AG04449 (cell line): ENCODE results near the gene APOE.
"Not testable (repeated sequence)": the region's sequence is repeated elsewhere in the genome, so short reads cannot be mapped to it uniquely, and the experiment has no call there.

Source experiments
- CTCF ChIA-PET: fragments of 350-600 bp; formaldehyde crosslinking; extraction: SDS; loops from one replicate; lab custom pipeline; 2021; ENCODE audit warnings: antibody characterized with exemption; lab: Yijun Ruan, JAX
- POLR2A ChIA-PET: fragments of 400-600, 350-600 bp; formaldehyde crosslinking; extraction: SDS; loops from one replicate; lab custom pipeline; 2020; ENCODE audit warnings: antibody characterized with exemption, inconsistent platforms; lab: Yijun Ruan, JAX
- DNase-seq: peaks from one replicate; pipeline ENCODE4 v3.0.0-alpha.2; 2010; ENCODE audit warnings: low read depth, low spot score
- H3K4me3 ChIP-seq: 2 replicates; pipeline ENCODE4 v1.5.1; 2011; ENCODE audit warnings: low read depth, mild to moderate bottlenecking, control low read depth, low read length
- CTCF ChIP-seq: IDR thresholded peaks from one replicate; pipeline ENCODE4 v1.5.1; 2011; ENCODE audit warnings: mild to moderate bottlenecking, moderate library complexity, low read length, control low read depth, inconsistent platforms; ENCODE audit not compliant: insufficient read depth; ENCODE audit errors: missing control alignments

The APOE gene

GRCh38 chr19:44905437-44906160 lies at the start of gene APOE:
APOE (plus strand) TSS chr19:44905796; CDS start chr19:44906625, 829 bp downstream.
- H3K4me3 ChIP-seq = peak within 1 kb of the TSS; percentile 20
- no peak for TF ChIP-seq CTCF
- DNase-seq = no peak
- POLR2A ChIA-PET = interaction anchor here (0.8 to 1.2 kb wide), 3 partner anchors 16 to 49 kb away, joined by 3 to 4 read pairs (median 3); partner anchors contain the start of gene CLPTM1
- CTCF ChIA-PET = interaction anchor here (0.5 to 10.3 kb wide), 17 partner anchors 8 to 432 kb away, joined by 3 to 208 read pairs (median 4); partner anchors contain the start of genes APOC2 and CLPTM1

GRCh38 chr19:44856421-44857083 lies 49.0 kb upstream of the APOE start:
- H3K4me3 ChIP-seq = no peak overlapping the region
- no peak for DNase-seq
- ChIA-PET POLR2A (interaction anchor here (0.6 kb wide), 1 partner anchor 7 kb away, joined by 4 read pairs; no protein-coding TSS in a partner anchor), CTCF (interaction anchor here (1.2 to 2.5 kb wide), 3 partner anchors 11 to 72 kb away, joined by 3 to 7 read pairs (median 3); partner anchors contain the start of genes APOE and NECTIN2)
- TF ChIP-seq CTCF = no peak

GRCh38 chr19:44857837-44858236 lies 47.8 kb upstream of the APOE start:
- ChIA-PET CTCF (interaction anchor here (1.0 to 2.5 kb wide), 4 partner anchors 71 to 134 kb away, joined by 3 to 7 read pairs (median 4); no protein-coding TSS in a partner anchor), POLR2A (interaction anchor here (0.6 kb wide), 1 partner anchor 12 kb away, joined by 3 read pairs; no protein-coding TSS in a partner anchor)
- TF ChIP-seq CTCF = no peak
- no peak overlapping the region for H3K4me3 ChIP-seq
- DNase-seq = no peak

GRCh38 chr19:44861576-44861975 lies 44.0 kb upstream of the APOE start:
- POLR2A ChIA-PET, CTCF ChIA-PET, H3K4me3 ChIP-seq, DNase-seq: not testable (repeated sequence)

- H3K4me3 ChIP-seq = no peak overlapping the region
- no peak for DNase-seq
- POLR2A ChIA-PET = no interaction called here
- TF ChIP-seq CTCF = no peak
- CTCF ChIA-PET = no interaction called here
Measured at GRCh38 chr19:44863990-44864389, 41.6 kb upstream of the APOE start.

GRCh38 chr19:44865196-44865767 lies 40.3 kb upstream of the APOE start:
- DNase-seq = no peak
- ChIA-PET POLR2A (no interaction called here), CTCF (interaction anchor here (1.2 kb wide), 1 partner anchor 21 kb away, joined by 3 read pairs; no protein-coding TSS in a partner anchor)
- TF ChIP-seq CTCF = no peak
- no peak overlapping the region for H3K4me3 ChIP-seq
